CD4-positive, alpha-beta memory T cell (primary cell): ENCODE results near the gene RCAN1. TPM values are rescaled to one million over a fixed set of nuclear protein-coding genes. Genes with fewer than 3 reads are reported as not detected.

Experiments
- CTCF ChIA-PET: fragments of 350-600 bp; sonication (Branson Sonifier 250); formaldehyde crosslinking; loops from one replicate; lab custom pipeline; 2021; ENCODE audit warnings: inconsistent platforms; ENCODE audit not compliant: partially characterized antibody; lab: Charles Lee
- POLR2A ChIA-PET: fragments of 350-600 bp; sonication (Branson Sonifier 250); formaldehyde crosslinking; loops from one replicate; lab custom pipeline; 2021; ENCODE audit not compliant: partially characterized antibody; lab: Charles Lee
- DNase-seq, 5 donors: peaks; one replicate each; pipeline versions ENCODE4 v3.0.0 to v3.0.0-alpha.2; 2020 to 2022; ENCODE audit warnings: mixed read lengths in 1 of 5
- H3K27ac ChIP-seq: one replicate; pipeline ENCODE4 v1.7.0; 2013; ENCODE audit warnings: low read depth, low read length
- H3K27me3 ChIP-seq: 2 replicates; pipeline ENCODE4 v1.7.0; 2013; ENCODE audit warnings: mild to moderate bottlenecking, low read length, moderate library complexity; ENCODE audit not compliant: insufficient read depth
- H3K36me3 ChIP-seq: 2 replicates; pipeline ENCODE4 v1.7.0; 2013; ENCODE audit warnings: mild to moderate bottlenecking, low read length, moderate library complexity; ENCODE audit not compliant: insufficient read depth
- H3K4me1 ChIP-seq: 2 replicates; pipeline ENCODE4 v1.7.0; 2013; ENCODE audit warnings: mild to moderate bottlenecking, low read length, moderate library complexity; ENCODE audit not compliant: insufficient read depth
- H3K4me3 ChIP-seq, 2 donors: one replicate each; pipeline ENCODE4 v1.7.0; 2013; ENCODE audit warnings: low read length in 2 of 2, mild to moderate bottlenecking in 1 of 2
- H3K9me3 ChIP-seq, 2 donors: one replicate each; pipeline ENCODE4 v1.7.0; 2013; ENCODE audit warnings: low read length in 2 of 2, control low read depth in 1 of 2; ENCODE audit not compliant: control insufficient read depth in 1 of 2
- H3K27ac Mint-ChIP-seq, 7 donors: one replicate each; pipeline ENCODE4 v1.8.0; 2020 to 2021; ENCODE audit warnings: mixed read lengths in 7 of 7, mild to moderate bottlenecking in 6 of 7, inconsistent platforms in 3 of 7, moderate library complexity in 3 of 7
- H3K27me3 Mint-ChIP-seq, 2 donors: one replicate each; pipeline ENCODE4 v1.8.0; 2020 to 2021; ENCODE audit warnings: mixed read lengths in 2 of 2
- H3K36me3 Mint-ChIP-seq, 2 donors: one replicate each; pipeline ENCODE4 v1.8.0; 2020 to 2021; ENCODE audit warnings: mixed read lengths in 2 of 2, inconsistent platforms in 1 of 2, mild to moderate bottlenecking in 1 of 2
- H3K4me1 Mint-ChIP-seq, 4 donors: one replicate each; pipeline ENCODE4 v1.8.0; 2020 to 2021; ENCODE audit warnings: mixed read lengths in 4 of 4, mild to moderate bottlenecking in 1 of 4
- H3K4me3 Mint-ChIP-seq, 8 donors: one replicate each; pipeline ENCODE4 v1.8.0; 2020 to 2021; ENCODE audit warnings: mixed read lengths in 8 of 8, mild to moderate bottlenecking in 7 of 8, moderate library complexity in 6 of 8, inconsistent platforms in 3 of 8
- H3K9me3 Mint-ChIP-seq, 8 donors: one replicate each; pipeline ENCODE4 v1.8.0; 2020 to 2021; ENCODE audit warnings: mixed read lengths in 8 of 8, mild to moderate bottlenecking in 5 of 8, inconsistent platforms in 3 of 8, moderate library complexity in 1 of 8
- intact Hi-C: fragments of 100-400 bp; cut with micrococcal nuclease; formaldehyde crosslinking; loops from one replicate; pipeline ENCODE4 v1.15.1; 2023
- polyA plus RNA-seq, 2 donors: library from polyadenylated mRNA; unstranded; fragments of 300-500 nt; fragmentation: Illumina TruSeq; gene quantifications; one replicate each; pipeline ENCODE4 v1.2.3, GENCODE V29; 2021
- total RNA-seq, 2 experiments: library from RNA; stranded (reverse); gene quantifications; one replicate each; pipeline ENCODE4 v1.2.3, GENCODE V29; 2021

The RCAN1 gene
- total and polyA plus RNA-seq, 4 experiments from 2014 or later: 4.7 to 15.0 (median 9.2) TPM

DNA sequence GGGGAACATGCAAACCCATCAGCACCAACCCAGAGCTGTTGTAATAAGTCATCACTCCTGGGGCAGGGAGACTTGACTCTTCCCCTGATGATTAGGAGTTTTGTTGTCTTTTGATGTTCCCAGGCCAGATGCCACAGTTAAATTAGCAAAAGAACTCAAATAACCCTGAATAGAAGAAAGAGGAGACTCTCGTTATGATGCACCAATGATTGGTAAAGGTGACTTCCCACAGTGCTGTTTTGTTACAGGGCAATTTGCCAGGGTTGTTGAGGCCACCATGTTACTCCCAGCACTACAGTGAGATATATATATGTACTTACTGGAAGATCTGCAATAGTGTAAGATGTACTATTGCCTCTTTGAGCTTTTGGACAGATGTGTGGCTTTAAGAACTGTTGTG is 24.3 kb upstream of the RCAN1 start:
- peak overlapping the region in 5 of 8 donors; percentile 1 to 84 (median 29) for H3K4me3 Mint-ChIP-seq
- POLR2A ChIA-PET: no interaction called here
- H3K27me3 Mint-ChIP-seq: no peaks in the 10 kb centered on the region
- no peaks in the 10 kb centered on the region for H3K36me3 ChIP-seq
- intact Hi-C loops: no loop called here
- no peaks in the 10 kb centered on the region for H3K27me3 ChIP-seq
- DNase-seq: no peak
- H3K9me3 ChIP-seq: no peaks in the 10 kb centered on the region
- no peak overlapping the region for H3K27ac Mint-ChIP-seq
- CTCF ChIA-PET: interaction anchor here (1.0 to 2.2 kb wide), 4 partner anchors 8 to 279 kb away, joined by 3 to 11 read pairs (median 4); no protein-coding TSS in a partner anchor
- peaks cover 11 to 25% (median 18%) of the 10 kb centered on the region in 4 donors for H3K4me1 Mint-ChIP-seq
- H3K4me1 ChIP-seq: peaks cover 14% of the 10 kb centered on the region
- H3K27ac ChIP-seq: no peak overlapping the region
- H3K36me3 Mint-ChIP-seq: no peaks in the 10 kb centered on the region
- no peak overlapping the region for H3K4me3 ChIP-seq
- peaks cover 0 to 1% (median 0%) of the 10 kb centered on the region in 8 donors for H3K9me3 Mint-ChIP-seq

- Mint-ChIP-seq H3K9me3 (peaks cover 0 to 3% (median 0%) of the 10 kb centered on the region in 8 donors), H3K36me3 (no peaks in the 10 kb centered on the region), H3K4me1 (peaks cover 11 to 25% (median 18%) of the 10 kb centered on the region in 4 donors), H3K27me3 (peaks cover 2 to 3% of the 10 kb centered on the region in 2 donors), H3K27ac (no peak overlapping the region), H3K4me3 (no peak overlapping the region)
- H3K27me3 ChIP-seq: no peaks in the 10 kb centered on the region
- intact Hi-C loops: no loop called here
- H3K9me3 ChIP-seq: no peaks in the 10 kb centered on the region
- ChIA-PET POLR2A (no interaction called here), CTCF (interaction anchor here (0.8 to 2.7 kb wide), 5 partner anchors 10 to 274 kb away, joined by 3 to 6 read pairs (median 5); no protein-coding TSS in a partner anchor)
- no peak for DNase-seq
- H3K4me1 ChIP-seq: peaks cover 14% of the 10 kb centered on the region
- no peaks in the 10 kb centered on the region for H3K36me3 ChIP-seq
- H3K4me3 ChIP-seq: no peak overlapping the region
- H3K27ac ChIP-seq: no peak overlapping the region
Observed at GRCh38 chr21:34636961-34637360, 22.0 kb upstream of the RCAN1 start.

DNA sequence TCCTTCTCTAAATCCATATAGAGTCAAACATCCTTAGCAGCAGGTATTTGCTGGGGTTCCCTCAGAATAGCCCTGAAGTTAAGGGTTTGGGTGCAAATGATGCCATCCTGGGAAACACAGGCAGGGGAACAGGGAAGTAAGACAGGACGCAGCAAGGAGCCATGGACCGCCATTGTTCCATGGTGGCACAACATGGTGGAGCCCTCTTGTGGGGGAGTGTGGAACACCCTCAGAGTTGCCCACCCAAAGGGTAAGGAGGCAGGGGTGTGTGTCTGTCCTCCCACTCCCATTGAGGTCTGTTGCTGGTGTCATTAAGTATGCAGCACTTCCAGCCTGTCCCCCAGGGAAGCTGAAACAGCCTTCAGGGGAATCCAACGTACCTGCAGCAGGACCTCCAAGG is 20.4 kb upstream of the RCAN1 start:
- H3K9me3 ChIP-seq: no peaks in the 10 kb centered on the region
- Mint-ChIP-seq H3K36me3 (no peaks in the 10 kb centered on the region), H3K4me3 (no peak overlapping the region), H3K27me3 (peaks cover 2 to 3% of the 10 kb centered on the region in 2 donors), H3K4me1 (peaks cover 5 to 14% (median 8%) of the 10 kb centered on the region in 4 donors), H3K27ac (no peak overlapping the region), H3K9me3 (peaks cover 0 to 3% (median 0%) of the 10 kb centered on the region in 8 donors)
- H3K4me1 ChIP-seq: peaks cover 7% of the 10 kb centered on the region
- no peak for DNase-seq
- no peak overlapping the region for H3K4me3 ChIP-seq
- ChIA-PET POLR2A (no interaction called here), CTCF (interaction anchor here (0.7 to 2.7 kb wide), 4 partner anchors 19 to 578 kb away, joined by 3 to 6 read pairs (median 6); no protein-coding TSS in a partner anchor)
- no peaks in the 10 kb centered on the region for H3K36me3 ChIP-seq
- H3K27me3 ChIP-seq: no peaks in the 10 kb centered on the region
- no peak overlapping the region for H3K27ac ChIP-seq
- intact Hi-C loops: no loop called here

GRCh38 chr21:34632498-34632897 is 17.6 kb upstream of the RCAN1 start:
- Mint-ChIP-seq H3K27me3 (peaks cover 2 to 3% of the 10 kb centered on the region in 2 donors), H3K4me3 (no peak overlapping the region), H3K9me3 (peaks cover 0 to 3% (median 0%) of the 10 kb centered on the region in 8 donors), H3K36me3 (no peaks in the 10 kb centered on the region), H3K27ac (no peak overlapping the region), H3K4me1 (no peaks in the 10 kb centered on the region)
- Histone ChIP-seq H3K4me3 (no peak overlapping the region), H3K36me3 (no peaks in the 10 kb centered on the region), H3K4me1 (no peaks in the 10 kb centered on the region), H3K27me3 (no peaks in the 10 kb centered on the region), H3K27ac (no peak overlapping the region), H3K9me3 (no peaks in the 10 kb centered on the region)
- intact Hi-C loops: no loop called here
- ChIA-PET POLR2A (no interaction called here), CTCF (interaction anchor here (1.5 to 3.9 kb wide), 3 partner anchors 16 to 270 kb away, joined by 3 to 26 read pairs (median 6); partner anchors contain the start of gene KCNE2)
- no peak for DNase-seq

GRCh38 chr21:34630536-34631143 is 15.7 kb upstream of the RCAN1 start:
- H3K36me3 ChIP-seq: no peaks in the 10 kb centered on the region
- no peak overlapping the region for H3K4me3 ChIP-seq
- Mint-ChIP-seq H3K9me3 (peaks cover 0 to 3% (median 0%) of the 10 kb centered on the region in 8 donors), H3K4me1 (no peaks in the 10 kb centered on the region), H3K36me3 (no peaks in the 10 kb centered on the region), H3K27me3 (peaks cover 6 to 9% of the 10 kb centered on the region in 2 donors), H3K27ac (no peak overlapping the region), H3K4me3 (no peak overlapping the region)
- intact Hi-C loops: loop anchor here (1.0 kb wide), 4 partner anchors 15 to 268 kb away; partner anchors contain the start of gene RCAN1
- no peaks in the 10 kb centered on the region for H3K4me1 ChIP-seq
- H3K9me3 ChIP-seq: no peaks in the 10 kb centered on the region
- DNase-seq: peak in 4 of 5 donors; percentile 52 to 61 (median 58)
- no peaks in the 10 kb centered on the region for H3K27me3 ChIP-seq
- ChIA-PET CTCF (interaction anchor here (1.0 to 3.9 kb wide), 9 partner anchors 8 to 271 kb away, joined by 3 to 26 read pairs (median 7); partner anchors contain the start of gene KCNE2), POLR2A (no interaction called here)
- H3K27ac ChIP-seq: no peak overlapping the region

DNA sequence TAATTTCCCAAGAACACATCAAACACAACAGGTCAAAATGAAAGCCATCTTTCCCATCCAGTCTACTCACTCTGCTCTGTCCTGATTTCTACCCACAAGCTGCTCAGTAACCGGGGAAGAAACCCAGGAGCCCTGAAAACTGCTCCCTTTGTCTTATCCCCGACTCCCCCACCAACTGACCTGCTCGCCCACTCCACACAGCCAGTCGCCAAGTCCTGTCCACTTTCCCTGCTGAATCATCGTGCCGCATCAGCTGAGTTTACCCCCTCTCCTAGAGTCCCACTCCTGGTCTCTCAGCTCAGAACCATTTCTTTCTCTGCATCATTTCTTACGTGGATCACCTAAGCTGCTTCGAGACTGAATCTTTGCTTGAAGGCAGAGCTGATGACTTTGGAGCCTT is 11.2 kb upstream of the RCAN1 start:
- Histone ChIP-seq H3K4me3 (no peak overlapping the region), H3K27ac (no peak overlapping the region), H3K4me1 (no peaks in the 10 kb centered on the region), H3K27me3 (no peaks in the 10 kb centered on the region), H3K9me3 (no peaks in the 10 kb centered on the region), H3K36me3 (no peaks in the 10 kb centered on the region)
- Mint-ChIP-seq H3K27ac (no peak overlapping the region), H3K9me3 (no peaks in the 10 kb centered on the region), H3K36me3 (no peaks in the 10 kb centered on the region), H3K4me1 (no peaks in the 10 kb centered on the region), H3K4me3 (no peak overlapping the region), H3K27me3 (peaks cover 17 to 25% of the 10 kb centered on the region in 2 donors)
- DNase-seq: no peak
- intact Hi-C loops: loop anchor here (5.0 kb wide), 1 partner anchor 704 kb away; no protein-coding TSS in a partner anchor
- ChIA-PET CTCF (interaction anchor here (0.7 to 1.4 kb wide), 5 partner anchors 8 to 705 kb away, joined by 3 to 4 read pairs (median 4); no protein-coding TSS in a partner anchor), POLR2A (no interaction called here)

GRCh38 chr21:34625030-34625593 is 10.2 kb upstream of the RCAN1 start:
- Histone ChIP-seq H3K4me3 (no peak overlapping the region), H3K4me1 (no peaks in the 10 kb centered on the region), H3K36me3 (no peaks in the 10 kb centered on the region), H3K9me3 (no peaks in the 10 kb centered on the region), H3K27ac (no peak overlapping the region), H3K27me3 (no peaks in the 10 kb centered on the region)
- CTCF ChIA-PET: interaction anchor here (1.0 to 1.4 kb wide), 5 partner anchors 9 to 265 kb away, joined by 3 to 4 read pairs (median 3); no protein-coding TSS in a partner anchor
- Mint-ChIP-seq H3K4me3 (no peak overlapping the region), H3K27me3 (peaks cover 17 to 25% of the 10 kb centered on the region in 2 donors), H3K36me3 (no peaks in the 10 kb centered on the region), H3K27ac (no peak overlapping the region), H3K4me1 (no peaks in the 10 kb centered on the region), H3K9me3 (no peaks in the 10 kb centered on the region)
- intact Hi-C loops: loop anchor here (5.0 kb wide), 1 partner anchor 703 kb away; no protein-coding TSS in a partner anchor
- no peak for DNase-seq
- POLR2A ChIA-PET: no interaction called here
